OCI-LY1 (cell line): Measurements from ENCODE around the gene DNAAF5.

Source experiments
- H2AFZ ChIP-seq: fragments of 200-600 bp; sonication (generic), shearing (Covaris generic); 2 replicates; pipeline ENCODE4 v1.6.0; 2014; ENCODE audit warnings: antibody characterized with exemption, mild to moderate bottlenecking, low read length
- H3F3A ChIP-seq: fragments of 200-600 bp; sonication (generic), shearing (Covaris generic); 2 replicates; pipeline ENCODE4 v1.6.0; 2014; ENCODE audit warnings: mild to moderate bottlenecking, antibody characterized with exemption, low read length, moderate library complexity; ENCODE audit not compliant: insufficient read depth
- H3K27ac ChIP-seq: fragments of 200-600 bp; sonication (generic); 2 replicates; pipeline ENCODE4 v1.5.1; 2014; ENCODE audit warnings: low read length, mixed run types, mild to moderate bottlenecking, low read depth; ENCODE audit not compliant: poor library complexity, severe bottlenecking
- H3K27me3 ChIP-seq: fragments of 200-600 bp; sonication (generic); 2 replicates; pipeline ENCODE4 v1.6.0; 2014; ENCODE audit warnings: antibody characterized with exemption, mild to moderate bottlenecking, low read length, moderate library complexity; ENCODE audit not compliant: insufficient read depth
- H3K36me3 ChIP-seq: fragments of 200-600 bp; sonication (generic); 2 replicates; pipeline ENCODE4 v1.6.1; 2014; ENCODE audit warnings: mild to moderate bottlenecking, antibody characterized with exemption, low read length, moderate library complexity, mixed read lengths; ENCODE audit not compliant: insufficient read depth
- H3K4me1 ChIP-seq: fragments of 200-600 bp; sonication (generic); 2 replicates; pipeline ENCODE4 v1.5.1; 2014; ENCODE audit warnings: mild to moderate bottlenecking, low read length, moderate library complexity; ENCODE audit not compliant: insufficient read depth, severe bottlenecking
- H3K4me2 ChIP-seq: fragments of 200-600 bp; sonication (generic), shearing (Covaris generic); 2 replicates; pipeline ENCODE4 v1.6.1; 2014; ENCODE audit warnings: low read length
- H3K4me3 ChIP-seq: fragments of 200-600 bp; sonication (generic); 2 replicates; pipeline ENCODE4 v1.5.1; 2014; ENCODE audit warnings: low read length, low read depth, mild to moderate bottlenecking, mixed read lengths; ENCODE audit not compliant: poor library complexity, severe bottlenecking
- H3K79me2 ChIP-seq: fragments of 200-600 bp; shearing (Covaris generic); 2 replicates; pipeline ENCODE4 v1.6.1; 2016; ENCODE audit warnings: mixed run types, low read length, mixed read lengths; ENCODE audit not compliant: insufficient read depth
- H3K9ac ChIP-seq: fragments of 200-600 bp; sonication (generic), shearing (Covaris generic); 2 replicates; pipeline ENCODE4 v1.6.1; 2014; ENCODE audit warnings: mild to moderate bottlenecking, low read length, mixed read lengths
- H3K9me2 ChIP-seq: fragments of 200-600 bp; sonication (generic), shearing (Covaris generic); 2 replicates; pipeline ENCODE4 v1.6.1; 2014; ENCODE audit warnings: low read depth, mild to moderate bottlenecking, low read length, mixed read lengths
- H3K9me3 ChIP-seq: fragments of 200-600 bp; shearing (Covaris generic); 2 replicates; pipeline ENCODE4 v1.6.1; 2014; ENCODE audit warnings: low read length, mixed read lengths
- H4K20me1 ChIP-seq: fragments of 200-600 bp; sonication (generic), shearing (Covaris generic); 2 replicates; pipeline ENCODE4 v1.6.0; 2016; ENCODE audit warnings: mild to moderate bottlenecking, low read length; ENCODE audit not compliant: insufficient read depth
- CTCF ChIP-seq: fragments of 200-600 bp; sonication (generic), shearing (Covaris generic); IDR thresholded peaks from 2 replicates; pipeline ENCODE4 v1.5.1; 2017; ENCODE audit warnings: mild to moderate bottlenecking, antibody characterized with exemption, low read length, moderate library complexity, mixed read lengths
- EZH2 ChIP-seq: fragments of 200-600 bp; sonication (generic), shearing (Covaris generic); IDR thresholded peaks from 2 replicates; pipeline ENCODE4 v1.8.0; 2017; ENCODE audit warnings: borderline replicate concordance, mixed run types, mild to moderate bottlenecking, antibody characterized with exemption, low read length, moderate library complexity, mixed read lengths

DNAAF5 gene

GRCh38 chr7:684416-684815 is 42.1 kb upstream of the DNAAF5 start:
- H3K36me3 ChIP-seq: peaks cover 26% of the 10 kb centered on the region

GRCh38 chr7:685540-685939 is 41.0 kb upstream of the DNAAF5 start:
- peaks cover 18% of the 10 kb centered on the region for H3K9me3 ChIP-seq
- no peaks in the 10 kb centered on the region for H3K79me2 ChIP-seq
- no peaks in the 10 kb centered on the region for H4K20me1 ChIP-seq
- H3K36me3 ChIP-seq: peaks cover 17% of the 10 kb centered on the region
- H3K9me2 ChIP-seq: no peaks in the 10 kb centered on the region
- no peaks in the 10 kb centered on the region for H3K4me1 ChIP-seq
- no peak overlapping the region for H2AFZ ChIP-seq
- TF ChIP-seq EZH2 (no peak), CTCF (no peak)
- no peaks in the 10 kb centered on the region for H3F3A ChIP-seq
- H3K4me2 ChIP-seq: no peak overlapping the region
- H3K27ac ChIP-seq: no peak overlapping the region
- H3K4me3 ChIP-seq: no peak overlapping the region
- H3K9ac ChIP-seq: no peak overlapping the region
- no peaks in the 10 kb centered on the region for H3K27me3 ChIP-seq

More at GRCh38 chr7:684416-684815, 42.1 kb upstream of the DNAAF5 start:
- H3F3A ChIP-seq: no peaks in the 10 kb centered on the region
- H2AFZ ChIP-seq: no peak overlapping the region
- H3K4me3 ChIP-seq: no peak overlapping the region
- no peak overlapping the region for H3K4me2 ChIP-seq
- no peaks in the 10 kb centered on the region for H3K9me2 ChIP-seq
- H4K20me1 ChIP-seq: no peaks in the 10 kb centered on the region
- no peaks in the 10 kb centered on the region for H3K79me2 ChIP-seq
- H3K9ac ChIP-seq: no peak overlapping the region
- no peak overlapping the region for H3K27ac ChIP-seq
- H3K9me3 ChIP-seq: peaks cover 18% of the 10 kb centered on the region
- no peak for TF ChIP-seq EZH2
- no peak for TF ChIP-seq CTCF
- no peaks in the 10 kb centered on the region for H3K27me3 ChIP-seq
- H3K4me1 ChIP-seq: no peaks in the 10 kb centered on the region

- Histone ChIP-seq H3K9ac (no peak overlapping the region), H2AFZ (no peak overlapping the region), H3K9me3 (peaks cover 15% of the 10 kb centered on the region; the same call in 1 of the 2 replicates), H3K4me2 (no peak overlapping the region), H3K27ac (no peak overlapping the region), H3K4me3 (no peak overlapping the region), H4K20me1 (no peaks in the 10 kb centered on the region), H3K9me2 (no peaks in the 10 kb centered on the region), H3K36me3 (peaks cover 3% of the 10 kb centered on the region; the same call in 1 of the 2 replicates), H3K79me2 (no peaks in the 10 kb centered on the region), H3F3A (no peaks in the 10 kb centered on the region), H3K27me3 (no peaks in the 10 kb centered on the region), H3K4me1 (no peaks in the 10 kb centered on the region)
- no peak for TF ChIP-seq EZH2
- TF ChIP-seq CTCF: no peak
Measured at GRCh38 chr7:690478-691360, 35.8 kb upstream of the DNAAF5 start.
